Body of pancreas (tissue), 4 donors: Measurements from ENCODE around the gene HID1. TPM values are rescaled to one million over a fixed set of nuclear protein-coding genes. Genes with fewer than 3 reads are reported as not detected.
A peak's percentile ranks its signal among the peaks of the same experiment; 100 is the strongest.

Experiments
- ATAC-seq: fragments of 150-250 bp; one replicate; pipeline ENCODE4 v1.9.1; 2016
- DNase-seq, 4 donors: peaks; one replicate each; pipeline ENCODE4 v3.0.0-alpha.2; 2019
- H3K27ac ChIP-seq, 4 donors: fragments of 200-600 bp; sonication (generic); 1 replicate in 3 of 4; 2 replicates in 1 of 4; pipeline versions ENCODE4 v1.5.1 to v1.6.1; 2016 to 2019; ENCODE audit warnings: mild to moderate bottlenecking in 1 of 4, mixed read lengths in 1 of 4, moderate library complexity in 1 of 4
- H3K27me3 ChIP-seq, 2 donors: fragments of 200-600 bp; sonication (generic); one replicate each; pipeline ENCODE4 v1.6.0; 2016; ENCODE audit warnings: mild to moderate bottlenecking in 1 of 2
- H3K36me3 ChIP-seq, 2 donors: fragments of 200-600 bp; sonication (generic); replicated peaks in 1 of 2; 2 replicates each; pipeline ENCODE4 v1.5.1; 2016; ENCODE audit warnings: low read depth in 2 of 2; ENCODE audit not compliant: insufficient read depth in 1 of 2
- H3K4me1 ChIP-seq: fragments of 200-600 bp; sonication (generic); one replicate; pipeline ENCODE4 v1.6.0; 2016
- H3K4me3 ChIP-seq, 2 donors: fragments of 200-600 bp; sonication (generic); 1 replicate in 1 of 2; 2 replicates in 1 of 2; pipeline ENCODE4 v1.5.1; 2016 to 2019
- H3K9me3 ChIP-seq, 3 donors: fragments of 200-600 bp; sonication (generic); 1 replicate in 2 of 3; 2 replicates in 1 of 3; pipeline ENCODE4 v1.5.1; 2016
- POLR2A ChIP-seq, 3 donors: fragments of 450-650 bp; IDR thresholded peaks; one replicate each; pipeline ENCODE4 v1.6.1; 2016; ENCODE audit warnings: antibody characterized with exemption in 3 of 3, mild to moderate bottlenecking in 2 of 3
- WGBS, 2 donors: methylation state at CpG; one replicate each; pipeline ENCODE4 v1.1.5; 2017; 5-methylcytosine and 5-hydroxymethylcytosine counted together
- intact Hi-C: fragments of 100-400 bp; cut with DNase I; formaldehyde crosslinking; loops from one replicate; pipeline ENCODE4 v1.15.1; 2023
- total RNA-seq, 2 donors: library from RNA; depleted of rRNA; stranded (reverse); fragments of >200 nt; gene quantifications; one replicate each; pipeline ENCODE4 v1.1.0, GENCODE V29; 2016
- TF ChIP-seq, protein P1 (sequence below), 7 experiments: fragments of 450-650 bp in 4 of 7; fragments of 200-600 bp in 3 of 7; sonication (generic) in 3 of 7; IDR thresholded peaks; one replicate each; pipeline ENCODE4 v1.5.1; 2016 to 2019; ENCODE audit warnings: antibody characterized with exemption in 7 of 7

HID1 gene
- total RNA-seq, 2 donors from 2014 or later, result 157 to 164 TPM

DNA sequence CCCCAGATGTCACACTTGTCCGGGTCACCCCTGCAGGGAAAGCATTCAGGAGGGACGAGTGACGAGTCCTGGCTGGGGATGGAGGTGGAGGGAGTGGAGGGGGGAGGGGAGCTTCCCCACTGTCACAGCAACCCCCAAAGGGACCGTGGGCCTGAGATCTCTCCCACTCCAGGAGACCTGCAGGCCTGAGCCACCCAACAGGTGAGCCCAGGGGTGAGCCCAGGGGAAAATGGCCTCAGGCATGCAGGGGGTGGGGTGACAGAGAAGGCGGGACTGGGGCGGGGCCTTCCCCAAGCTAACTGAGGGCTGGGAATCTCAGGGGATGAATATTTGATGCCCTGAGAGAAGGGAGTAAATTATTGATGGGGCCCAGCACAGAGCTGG, 51.9 kb downstream of the HID1 start:
- DNase-seq (no peak), ATAC-seq (peak; percentile 10)
- intact Hi-C loops, result no loop called here
- no peak overlapping the region for H3K27ac ChIP-seq
- 56 to 60% methylated on average over 5 to 6 of the region's 6 CpGs for WGBS, 2 donors
- no peaks in the 10 kb centered on the region for H3K36me3 ChIP-seq
- peaks cover 0 to 13% of the 10 kb centered on the region in 2 donors for H3K27me3 ChIP-seq
- TF ChIP-seq, protein P1, sequence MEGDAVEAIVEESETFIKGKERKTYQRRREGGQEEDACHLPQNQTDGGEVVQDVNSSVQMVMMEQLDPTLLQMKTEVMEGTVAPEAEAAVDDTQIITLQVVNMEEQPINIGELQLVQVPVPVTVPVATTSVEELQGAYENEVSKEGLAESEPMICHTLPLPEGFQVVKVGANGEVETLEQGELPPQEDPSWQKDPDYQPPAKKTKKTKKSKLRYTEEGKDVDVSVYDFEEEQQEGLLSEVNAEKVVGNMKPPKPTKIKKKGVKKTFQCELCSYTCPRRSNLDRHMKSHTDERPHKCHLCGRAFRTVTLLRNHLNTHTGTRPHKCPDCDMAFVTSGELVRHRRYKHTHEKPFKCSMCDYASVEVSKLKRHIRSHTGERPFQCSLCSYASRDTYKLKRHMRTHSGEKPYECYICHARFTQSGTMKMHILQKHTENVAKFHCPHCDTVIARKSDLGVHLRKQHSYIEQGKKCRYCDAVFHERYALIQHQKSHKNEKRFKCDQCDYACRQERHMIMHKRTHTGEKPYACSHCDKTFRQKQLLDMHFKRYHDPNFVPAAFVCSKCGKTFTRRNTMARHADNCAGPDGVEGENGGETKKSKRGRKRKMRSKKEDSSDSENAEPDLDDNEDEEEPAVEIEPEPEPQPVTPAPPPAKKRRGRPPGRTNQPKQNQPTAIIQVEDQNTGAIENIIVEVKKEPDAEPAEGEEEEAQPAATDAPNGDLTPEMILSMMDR (IDR thresholded peaks at IDR 0.05), result no peak
- no peak for TF ChIP-seq POLR2A (IDR thresholded peaks at IDR 0.05)
- no peaks in the 10 kb centered on the region for H3K9me3 ChIP-seq
- H3K4me1 ChIP-seq, result peaks cover 28% of the 10 kb centered on the region
- H3K4me3 ChIP-seq, result no peak overlapping the region

DNA sequence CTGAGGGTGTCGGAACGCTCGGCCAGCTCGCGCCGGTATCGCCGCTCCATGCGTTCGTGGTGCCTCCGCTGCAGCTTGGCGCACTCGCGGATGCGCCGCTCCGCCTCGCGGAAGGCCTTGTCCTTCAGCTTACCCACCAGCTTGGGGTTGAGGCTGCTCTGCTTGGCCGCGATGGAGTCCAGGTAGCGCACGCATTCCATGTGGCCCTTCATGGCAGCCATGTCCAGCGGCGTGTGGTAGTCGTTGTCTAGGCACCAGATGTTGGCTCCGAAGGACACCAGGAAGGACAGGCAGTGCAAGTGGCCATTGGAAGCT, 52.3 kb downstream of the HID1 start:
- peaks cover 0 to 13% of the 10 kb centered on the region in 2 donors for H3K27me3 ChIP-seq
- H3K27ac ChIP-seq, result no peak overlapping the region
- no peak for TF ChIP-seq POLR2A (IDR thresholded peaks at IDR 0.05)
- TF ChIP-seq, protein P1 (IDR thresholded peaks at IDR 0.05), result no peak
- WGBS, 2 donors, result 69 to 90% methylated on average over 21 to 26 of the region's 27 CpGs
- no peak for DNase-seq
- intact Hi-C loops, result no loop called here
- no peak for ATAC-seq
- peaks cover 28% of the 10 kb centered on the region for H3K4me1 ChIP-seq
- H3K36me3 ChIP-seq, result no peaks in the 10 kb centered on the region
- H3K4me3 ChIP-seq, result no peak overlapping the region
- no peaks in the 10 kb centered on the region for H3K9me3 ChIP-seq

DNA sequence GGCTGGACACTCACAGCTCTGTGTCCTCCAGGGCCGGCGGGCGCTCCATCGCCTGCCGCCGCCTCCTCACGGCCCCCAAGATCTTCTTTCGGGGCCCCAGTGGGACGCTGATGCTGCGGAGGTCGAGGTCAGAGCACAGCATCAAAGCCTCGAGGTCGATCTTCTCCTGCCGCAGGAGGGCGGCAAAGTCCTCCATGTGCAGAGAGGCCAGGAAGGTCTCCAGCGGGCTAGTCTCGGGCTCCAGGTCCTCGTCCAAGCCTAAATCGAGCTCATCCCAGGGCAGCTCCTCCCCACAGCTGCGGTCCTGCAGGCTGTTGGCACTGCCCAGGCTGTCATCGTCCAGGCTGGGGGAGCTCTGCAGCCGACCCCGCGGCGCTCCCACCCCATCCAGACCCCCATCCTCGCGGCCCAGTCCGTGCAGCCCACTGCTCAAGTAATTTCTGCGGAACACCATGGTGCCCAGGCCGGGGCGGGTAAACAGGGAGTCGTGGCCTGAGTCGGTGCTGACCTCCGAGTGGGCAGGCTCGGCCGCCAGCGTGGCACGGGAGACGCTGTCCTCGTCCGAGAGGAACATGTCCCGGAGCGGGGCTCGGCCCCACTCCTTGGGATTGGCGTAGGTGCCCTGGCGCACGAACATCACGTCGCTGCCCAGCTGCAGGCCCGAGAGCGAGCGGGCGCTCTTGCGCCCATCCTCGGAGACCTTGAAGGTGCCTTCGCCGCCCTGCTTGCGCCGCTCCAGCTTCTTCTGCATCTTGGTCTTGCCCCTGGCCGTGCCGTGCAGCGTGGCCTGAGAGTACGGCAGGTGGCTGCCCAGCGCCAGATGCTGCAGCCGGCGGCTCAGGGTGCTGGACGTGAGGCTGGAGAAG, 52.9 kb downstream of the HID1 start:
- Histone ChIP-seq H3K4me1 (peaks cover 26% of the 10 kb centered on the region), H3K9me3 (no peaks in the 10 kb centered on the region), H3K36me3 (no peaks in the 10 kb centered on the region), H3K4me3 (no peak overlapping the region), H3K27me3 (peaks cover 0 to 13% of the 10 kb centered on the region in 2 donors), H3K27ac (no peak overlapping the region)
- intact Hi-C loops, result no loop called here
- WGBS, 2 donors, result 46 to 55% methylated on average over 12 to 59 of the region's 67 CpGs
- peak in 3 of 4 donors; percentile 33 to 40 (median 39) for DNase-seq
- ATAC-seq, result no peak
- TF ChIP-seq, protein P1 (IDR thresholded peaks at IDR 0.05), result peak in 3 of 7 experiments; percentile 14 to 35 (median 27)
- no peak for TF ChIP-seq POLR2A (IDR thresholded peaks at IDR 0.05)

DNA sequence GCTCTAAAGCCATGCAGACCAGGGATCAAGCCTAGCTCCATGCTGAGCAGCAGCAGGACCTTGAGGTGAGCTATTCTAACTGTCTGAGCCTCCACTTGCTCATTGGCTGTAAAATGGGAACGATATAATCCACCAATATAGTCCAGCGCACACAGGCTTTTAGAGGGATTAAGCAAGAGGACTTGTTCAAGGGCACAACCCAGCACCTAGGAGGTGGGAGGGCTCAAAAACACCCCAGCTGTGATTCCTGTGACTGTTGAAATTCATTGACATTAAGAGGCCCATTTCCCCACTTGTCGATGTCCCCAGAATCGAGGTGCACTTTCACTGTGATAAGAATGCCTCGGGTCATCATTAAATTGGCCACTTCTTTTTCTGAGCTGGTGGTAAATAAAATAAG, 53.7 kb downstream of the HID1 start:
- WGBS, 2 donors, result 74 to 78% methylated on average over 4 to 5 of the region's 5 CpGs
- no peak overlapping the region for H3K4me3 ChIP-seq
- intact Hi-C loops, result no loop called here

More for the DNA sequence above, 53.7 kb downstream of the HID1 start:
- ATAC-seq (no peak), DNase-seq (no peak)
- peaks cover 0 to 7% of the 10 kb centered on the region in 2 donors for H3K27me3 ChIP-seq
- peaks cover 18% of the 10 kb centered on the region for H3K4me1 ChIP-seq
- H3K36me3 ChIP-seq, result no peaks in the 10 kb centered on the region
- no peaks in the 10 kb centered on the region for H3K9me3 ChIP-seq
- TF ChIP-seq, protein P1 (IDR thresholded peaks at IDR 0.05), result no peak
- TF ChIP-seq POLR2A (IDR thresholded peaks at IDR 0.05), result no peak
- H3K27ac ChIP-seq, result no peak overlapping the region
